ENCODE measurements around the gene ACSBG1.

ACSBG1 gene

DNA sequence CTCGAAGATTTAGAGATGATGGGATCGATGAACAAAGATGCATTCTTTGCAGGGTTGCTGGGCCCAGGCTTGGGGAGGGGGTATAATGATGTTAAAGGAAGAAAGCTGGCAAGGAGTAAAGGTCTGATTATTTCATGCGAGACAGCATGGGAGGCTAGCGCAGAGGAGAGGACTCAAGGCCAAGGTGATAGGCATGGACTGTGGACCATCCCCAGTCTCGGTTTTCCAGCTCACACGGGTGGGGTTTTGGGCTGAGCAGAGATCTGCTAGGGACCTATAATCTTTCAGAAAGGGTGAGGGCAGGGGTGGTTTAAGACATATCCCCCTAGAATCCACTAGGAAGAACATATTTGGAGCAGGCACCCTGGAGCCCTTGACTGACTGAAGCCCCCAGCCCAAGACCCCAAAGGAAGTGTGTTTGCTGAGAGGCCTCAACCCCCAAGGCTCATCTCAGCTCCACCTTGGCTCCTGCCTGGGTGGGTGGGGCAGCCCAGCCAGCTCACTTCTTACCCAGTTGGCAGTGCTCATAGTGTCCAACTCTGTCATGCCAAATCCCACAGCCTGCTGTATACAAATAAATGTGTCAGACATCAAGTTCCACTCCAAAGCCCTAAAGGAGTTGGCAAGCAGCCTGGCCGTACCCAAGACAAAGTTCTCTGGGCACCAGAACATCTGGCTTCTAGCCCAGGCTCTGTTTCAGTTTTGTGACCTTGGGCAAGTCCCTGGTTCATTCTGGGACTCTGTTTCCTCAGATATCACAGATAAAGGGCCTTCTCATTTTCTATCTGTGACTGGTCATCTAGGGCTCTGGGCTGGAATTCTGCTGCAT lies 17.9 kb downstream of the ACSBG1 start:
- peak; percentile 41 to 91 for DNase-seq

DNA sequence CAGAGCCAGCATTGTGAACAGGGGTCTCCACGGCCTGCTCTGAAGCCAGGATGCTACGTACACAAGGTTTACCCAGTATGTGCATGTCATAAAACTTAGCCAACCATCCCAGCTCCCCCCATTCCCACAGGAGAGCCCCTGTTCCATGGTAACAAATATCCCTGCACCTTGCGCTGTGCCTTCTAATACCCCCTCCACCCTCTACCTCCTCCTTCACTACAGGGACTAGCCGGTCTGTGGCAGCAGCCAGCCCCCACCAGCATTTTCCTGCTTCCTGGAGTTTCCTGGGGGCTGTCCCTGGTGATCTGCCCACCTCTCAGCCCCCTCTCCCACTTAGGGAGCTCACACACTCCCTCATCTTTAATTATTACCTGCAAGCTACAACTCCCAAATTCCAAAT lies 20.4 kb downstream of the ACSBG1 start:
- no peak for DNase-seq

DNA sequence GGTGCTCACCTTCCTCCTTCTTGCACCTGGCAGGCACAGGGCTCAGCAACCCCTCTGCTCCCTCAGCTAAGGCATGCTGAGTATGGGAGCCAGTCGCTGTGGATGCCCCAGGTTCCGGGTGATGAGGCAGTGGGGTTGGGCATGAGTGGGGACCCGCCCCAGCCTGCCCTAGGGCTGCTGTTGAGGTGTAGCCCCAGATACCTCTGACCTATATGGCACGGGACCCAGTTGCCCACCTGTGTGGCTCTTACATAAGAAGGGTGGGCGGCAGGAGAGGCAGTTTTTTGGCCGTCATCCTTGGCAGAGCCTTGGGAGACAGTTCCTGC lies 21.0 kb downstream of the ACSBG1 start:
- no peak for DNase-seq

DNA sequence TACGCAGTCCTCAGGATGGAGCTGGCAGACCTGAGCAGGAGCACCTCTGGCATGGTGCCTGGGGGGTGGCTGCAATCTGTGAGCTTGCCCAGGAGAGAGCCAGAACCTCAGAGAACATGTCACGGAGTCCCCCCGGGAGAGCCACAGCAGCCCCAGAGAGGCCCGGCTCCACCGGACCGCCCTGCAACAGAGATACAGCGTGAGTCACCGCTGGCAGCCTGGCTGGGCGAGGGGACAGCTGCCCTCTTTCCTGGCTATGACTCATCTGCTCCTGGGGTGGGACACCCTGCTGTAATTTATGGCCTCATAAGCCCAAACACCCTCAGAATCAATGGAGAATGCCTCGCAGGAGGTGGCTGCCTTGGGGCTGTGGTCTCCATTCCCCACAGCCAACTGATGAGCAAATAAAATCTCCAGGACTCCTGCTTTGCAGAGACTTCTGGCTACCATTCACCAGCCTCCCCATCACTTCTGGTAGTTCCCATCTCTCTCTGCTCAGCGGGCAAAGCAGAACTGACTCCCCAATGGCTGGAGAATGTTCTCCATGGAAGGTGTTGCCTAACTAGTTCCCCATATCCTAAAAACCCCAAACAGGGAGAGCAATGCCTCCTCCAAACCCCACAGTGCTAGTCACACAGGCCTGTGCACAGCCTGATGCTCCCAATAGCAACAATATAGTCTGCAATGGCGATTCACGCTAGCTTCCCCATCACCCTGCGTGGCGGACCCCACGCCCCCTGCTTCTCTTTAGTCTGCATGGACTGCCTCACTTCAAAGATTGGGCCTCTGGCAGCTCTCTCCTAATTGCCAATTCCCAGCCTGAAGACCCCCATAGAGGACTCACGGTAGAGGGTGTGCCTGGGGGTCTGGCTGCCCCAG lies 21.6 kb downstream of the ACSBG1 start:
- peak in 1 of 2 experiments; percentile 70 for DNase-seq

DNA sequence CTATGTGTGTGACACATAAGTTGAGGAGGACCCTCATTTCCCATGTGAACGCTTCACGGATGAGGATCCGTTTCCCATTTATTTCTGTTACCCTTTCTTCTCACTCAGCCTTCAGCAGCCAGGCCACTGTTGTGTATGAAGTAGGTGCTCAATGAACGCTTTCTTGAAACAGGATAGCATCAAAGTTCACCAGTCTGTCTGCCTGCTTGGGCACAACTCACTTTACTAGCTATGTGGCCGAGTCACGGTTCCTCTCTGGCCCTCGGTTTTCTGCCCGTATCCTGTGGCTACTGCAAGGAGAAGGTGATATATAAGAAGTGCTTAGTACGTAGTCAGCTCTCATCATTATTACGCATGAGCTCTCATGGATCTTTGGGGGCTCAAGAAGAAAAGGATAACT lies 22.4 kb downstream of the ACSBG1 start:
- no peak for DNase-seq

DNA sequence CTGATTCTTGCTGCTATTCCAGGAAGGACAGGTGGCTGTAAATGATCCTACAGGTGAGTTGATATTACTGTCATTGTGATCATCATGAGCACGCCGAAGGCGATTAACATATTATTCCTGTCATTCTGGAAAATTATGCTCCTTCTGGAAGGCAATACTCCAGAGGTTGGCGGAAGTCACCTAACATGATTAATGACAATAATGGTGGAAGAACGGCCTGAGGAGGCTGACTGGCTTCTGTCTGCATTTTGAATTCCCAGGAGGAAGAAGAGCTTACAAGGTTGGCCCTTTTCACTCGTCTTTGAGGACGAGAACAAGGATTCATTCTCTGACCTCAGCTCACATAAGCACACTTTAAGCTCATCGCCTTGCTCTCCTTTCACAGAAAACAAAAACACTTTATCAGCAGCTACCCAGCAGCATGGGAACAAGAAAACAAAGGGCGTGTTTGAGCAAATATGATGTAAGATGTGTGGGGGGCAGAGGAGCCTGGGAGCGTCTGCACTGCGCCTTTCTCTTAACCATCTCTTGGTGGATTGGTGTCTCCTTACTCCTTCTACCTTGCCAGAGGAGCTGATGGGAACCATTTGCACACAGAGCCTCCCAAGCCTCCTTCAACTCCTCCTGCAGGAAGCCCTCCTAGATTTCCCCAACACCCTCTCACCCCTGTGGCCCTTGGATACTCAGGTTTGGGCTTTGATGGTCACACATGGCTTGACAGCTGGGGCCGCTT lies 23.0 kb downstream of the ACSBG1 start:
- DNase-seq, result no peak

DNA sequence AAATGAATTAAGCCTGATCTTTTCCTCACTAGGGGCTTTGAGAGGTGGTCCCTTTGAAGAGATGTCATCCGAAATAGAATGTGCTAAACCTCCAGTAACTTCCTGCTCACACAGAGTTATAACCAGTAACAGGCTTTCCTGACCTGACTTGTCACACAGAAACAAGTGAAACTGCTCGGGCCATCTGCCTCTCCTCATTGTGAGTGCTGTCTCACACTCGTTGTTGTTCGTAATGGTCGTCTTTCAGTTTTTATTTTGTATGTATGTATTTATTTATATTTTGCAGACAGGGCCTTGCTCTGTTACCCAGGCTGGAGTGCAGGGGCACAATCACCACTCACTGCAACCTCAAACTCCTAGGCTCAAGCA lies 24.0 kb downstream of the ACSBG1 start:
- no peak for DNase-seq

DNA sequence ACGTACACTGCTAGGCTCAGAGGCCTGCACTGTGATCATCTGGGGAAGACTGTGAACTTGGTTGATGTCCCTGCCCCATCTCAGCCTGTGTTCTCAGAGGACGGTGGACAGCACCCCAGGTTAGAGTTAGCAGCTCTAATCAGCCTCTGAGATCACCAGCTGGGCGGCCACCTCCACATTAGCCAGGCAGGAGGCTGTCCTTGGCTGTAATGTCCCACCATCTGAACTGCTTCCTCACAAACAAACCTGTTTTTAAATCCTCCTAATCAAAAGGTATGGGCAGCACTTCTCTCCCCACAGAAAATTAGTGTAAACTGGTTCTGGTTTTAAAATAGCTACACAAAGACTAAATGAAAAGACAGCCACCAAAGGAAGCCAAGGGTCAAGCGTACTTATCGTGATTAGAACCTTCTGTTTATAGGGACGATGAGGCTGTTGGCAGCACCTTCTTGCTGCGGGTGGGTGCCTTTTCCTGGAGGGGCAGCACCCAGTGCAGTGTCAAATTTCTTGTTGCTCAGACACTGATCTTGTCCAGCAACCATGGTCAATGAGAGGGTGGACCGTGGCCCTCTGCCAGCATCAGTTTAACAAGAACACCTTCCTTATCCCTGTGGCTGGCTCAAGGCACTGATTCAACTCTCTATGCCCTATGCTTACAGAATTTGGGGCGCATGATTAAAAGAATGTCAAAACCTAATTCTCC lies 24.6 kb downstream of the ACSBG1 start:
- no peak for DNase-seq

DNA sequence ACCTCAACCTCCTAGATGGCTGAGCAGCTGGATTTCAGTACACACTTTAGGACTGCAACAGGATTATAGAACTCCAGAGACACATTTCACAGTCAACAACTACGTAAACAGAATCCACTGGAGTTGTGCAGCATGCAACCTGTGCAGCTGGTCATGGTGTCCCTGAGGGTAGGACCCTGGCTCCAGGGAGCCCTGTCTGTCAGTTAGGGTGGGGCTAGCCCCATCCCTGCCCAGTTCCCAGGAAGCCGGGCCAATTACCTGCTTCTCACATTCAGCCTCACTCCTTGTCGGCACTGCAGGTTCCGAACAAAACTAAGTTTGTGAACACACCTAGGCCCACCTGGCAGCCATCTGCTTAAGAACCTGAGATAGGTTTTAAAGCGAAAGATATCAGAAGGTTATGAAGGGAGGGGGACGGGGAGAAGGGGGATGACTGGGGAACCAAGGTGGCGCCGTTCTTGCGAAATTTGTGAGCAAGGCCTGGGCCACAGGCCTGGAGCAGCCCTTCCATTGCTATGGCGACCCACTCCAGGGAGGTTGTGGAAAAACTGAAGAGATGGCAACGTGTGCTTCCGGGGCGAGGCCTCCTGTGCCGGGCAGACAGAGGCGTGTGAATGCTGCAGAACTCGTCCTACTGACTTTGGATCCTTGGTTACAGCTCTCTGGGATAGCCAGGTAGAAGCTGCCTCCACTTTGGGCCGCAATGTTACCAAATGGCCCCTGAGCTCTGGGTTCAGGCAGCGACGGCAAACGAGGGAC lies 25.3 kb downstream of the ACSBG1 start:
- DNase-seq, result no peak

DNA sequence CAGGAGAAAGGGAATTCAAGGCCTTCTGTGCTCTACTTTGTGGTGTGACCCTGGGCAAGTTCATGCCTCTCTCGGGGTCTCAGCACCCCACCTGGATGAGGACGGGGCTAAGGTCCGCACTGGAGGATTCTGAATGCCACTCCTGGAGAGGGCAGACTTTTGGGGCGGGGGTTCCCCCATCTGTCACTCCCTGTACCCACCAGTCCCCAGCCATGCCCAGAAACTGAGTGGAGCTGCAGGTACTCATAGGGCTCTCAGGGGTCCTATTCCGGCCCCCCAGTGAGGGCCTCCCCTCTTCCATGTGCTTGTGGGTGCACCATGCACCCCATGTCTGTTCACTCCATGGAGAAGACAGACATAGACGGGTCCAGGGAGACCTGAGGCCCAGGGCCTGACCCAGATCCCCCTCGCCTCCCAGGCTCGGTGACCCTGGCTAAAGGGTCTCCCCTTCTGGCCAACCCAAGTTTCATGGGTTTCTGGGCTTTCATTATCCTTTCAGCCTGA lies 26.0 kb downstream of the ACSBG1 start:
- no peak for DNase-seq

DNA sequence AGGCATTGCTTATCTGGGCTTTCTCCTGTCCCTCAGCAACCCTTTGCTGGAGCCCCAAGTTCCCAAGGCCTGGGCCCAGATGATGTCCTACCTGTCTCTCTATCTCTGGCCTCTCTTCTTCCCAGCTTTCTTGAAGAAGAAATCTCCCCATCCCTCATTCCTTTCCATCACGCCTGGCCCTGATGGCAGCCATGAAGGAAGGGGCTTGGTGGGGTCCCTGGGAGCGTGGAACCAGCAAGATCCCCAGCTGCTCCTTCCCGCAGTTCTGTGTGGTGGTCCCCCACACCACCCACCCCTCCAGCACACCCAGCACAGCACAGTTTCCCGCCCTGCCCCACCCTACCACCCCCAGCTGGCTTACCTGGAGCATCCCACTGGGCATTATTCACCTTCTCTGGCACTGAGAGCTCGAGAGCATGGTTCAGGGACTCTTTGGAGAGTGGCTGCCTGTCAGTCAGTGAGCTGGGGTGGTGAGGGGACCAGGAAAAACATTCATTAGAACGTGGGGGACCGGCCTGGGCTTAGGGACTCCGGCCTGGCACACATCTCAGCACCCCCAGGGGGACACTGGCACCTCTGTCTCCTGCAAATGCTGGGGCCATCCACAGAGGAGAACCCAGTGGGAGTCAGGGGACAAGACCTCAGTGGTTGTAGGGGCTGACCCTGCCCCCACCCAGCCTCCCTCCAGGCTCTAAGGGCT lies 26.6 kb downstream of the ACSBG1 start:
- no peak for DNase-seq

DNA sequence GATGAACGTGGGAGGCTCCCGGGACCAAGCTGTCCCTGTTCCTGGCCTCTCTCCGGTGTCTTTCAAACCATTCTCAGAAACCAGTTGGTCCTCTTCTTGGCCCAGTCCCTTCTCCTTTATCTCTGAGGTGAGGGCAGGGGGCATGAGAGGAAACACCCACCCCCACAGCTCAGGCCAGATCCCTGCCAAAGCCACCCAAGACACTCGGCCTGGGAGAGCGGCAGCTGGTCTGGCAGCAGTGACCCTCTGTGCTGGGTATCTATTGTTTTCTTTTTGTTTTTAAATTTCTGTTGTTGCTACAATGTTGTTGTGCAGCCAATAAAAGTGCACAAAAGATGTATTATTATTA lies 27.3 kb downstream of the ACSBG1 start:
- DNase-seq, result no peak

DNA sequence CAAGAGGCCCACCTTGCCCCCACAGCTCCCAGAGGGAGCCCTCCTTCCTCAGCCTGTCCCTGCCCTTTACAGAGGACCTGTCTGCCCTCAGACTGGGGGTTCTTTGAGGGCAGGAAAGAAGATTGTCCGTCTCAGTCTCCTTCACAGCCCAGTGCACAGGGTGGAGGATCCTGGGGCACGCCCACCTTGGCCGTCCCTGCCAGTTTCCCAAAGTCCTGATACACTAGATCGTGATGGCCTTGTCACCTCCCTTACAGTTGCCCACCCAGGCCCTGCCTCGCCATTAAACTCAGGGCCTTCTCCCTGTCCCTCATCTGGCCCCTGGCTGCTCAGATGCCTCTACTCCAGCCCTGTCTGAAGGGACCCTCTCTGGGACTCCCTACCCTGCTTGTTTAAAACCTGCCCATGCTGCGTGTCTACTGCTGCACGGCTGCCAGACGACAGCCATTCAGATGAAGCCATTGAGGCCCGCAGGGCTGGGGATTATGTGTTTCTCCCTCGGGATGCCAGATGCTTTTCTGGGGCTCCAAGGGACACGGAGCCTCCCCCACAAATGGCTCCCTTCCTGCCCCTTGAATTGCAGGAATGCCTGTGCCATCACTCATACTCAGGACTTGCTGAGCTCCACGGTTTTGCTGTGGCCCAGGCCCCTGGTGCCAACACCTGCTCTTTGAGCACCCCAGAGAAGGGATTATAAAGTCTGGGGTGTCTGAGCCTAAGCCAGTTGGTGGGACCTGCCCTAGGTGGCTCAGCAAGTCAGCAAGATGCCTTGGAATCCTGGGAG lies 27.8 kb downstream of the ACSBG1 start:
- no peak for DNase-seq

DNA sequence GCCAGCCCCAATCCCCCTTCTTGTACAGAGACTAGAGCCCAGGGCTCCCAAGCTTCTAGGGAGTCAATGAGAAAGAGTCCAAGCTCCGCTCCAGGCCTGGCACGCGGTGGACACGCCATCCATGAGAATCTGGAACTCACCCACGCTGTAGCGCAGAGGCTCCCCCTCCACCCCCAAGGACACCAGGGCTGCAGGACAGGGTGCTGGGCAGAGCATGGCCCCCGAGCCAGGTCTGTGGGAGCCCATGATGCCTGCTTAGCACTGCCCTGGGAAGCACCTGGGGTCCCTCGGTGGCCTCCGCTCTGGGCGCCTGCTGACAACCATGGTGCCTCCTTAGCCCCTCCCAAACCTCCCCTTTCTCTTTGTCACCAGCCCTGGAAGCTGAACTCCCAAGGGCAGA lies 28.5 kb downstream of the ACSBG1 start:
- DNase-seq, result no peak

DNA sequence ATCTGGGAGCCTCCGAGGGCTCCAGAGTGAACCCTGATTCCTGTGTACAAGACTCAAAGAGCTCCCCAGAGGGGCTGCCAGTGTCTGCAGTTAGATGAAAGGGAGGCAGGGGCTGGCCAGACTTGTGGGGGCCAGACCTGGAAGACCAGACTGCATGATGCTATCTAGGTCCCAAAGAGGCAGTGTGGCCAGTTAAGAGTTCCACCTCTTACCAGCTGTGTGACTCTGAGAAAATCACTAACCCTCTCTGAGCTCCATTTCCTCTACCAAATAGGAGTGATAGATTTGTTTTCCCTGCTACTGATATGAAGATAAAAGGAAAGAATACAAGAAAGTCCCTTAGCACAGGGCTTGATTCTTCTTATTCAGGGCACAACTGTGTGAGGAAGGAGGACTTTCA lies 29.0 kb downstream of the ACSBG1 start:
- no peak for DNase-seq

DNA sequence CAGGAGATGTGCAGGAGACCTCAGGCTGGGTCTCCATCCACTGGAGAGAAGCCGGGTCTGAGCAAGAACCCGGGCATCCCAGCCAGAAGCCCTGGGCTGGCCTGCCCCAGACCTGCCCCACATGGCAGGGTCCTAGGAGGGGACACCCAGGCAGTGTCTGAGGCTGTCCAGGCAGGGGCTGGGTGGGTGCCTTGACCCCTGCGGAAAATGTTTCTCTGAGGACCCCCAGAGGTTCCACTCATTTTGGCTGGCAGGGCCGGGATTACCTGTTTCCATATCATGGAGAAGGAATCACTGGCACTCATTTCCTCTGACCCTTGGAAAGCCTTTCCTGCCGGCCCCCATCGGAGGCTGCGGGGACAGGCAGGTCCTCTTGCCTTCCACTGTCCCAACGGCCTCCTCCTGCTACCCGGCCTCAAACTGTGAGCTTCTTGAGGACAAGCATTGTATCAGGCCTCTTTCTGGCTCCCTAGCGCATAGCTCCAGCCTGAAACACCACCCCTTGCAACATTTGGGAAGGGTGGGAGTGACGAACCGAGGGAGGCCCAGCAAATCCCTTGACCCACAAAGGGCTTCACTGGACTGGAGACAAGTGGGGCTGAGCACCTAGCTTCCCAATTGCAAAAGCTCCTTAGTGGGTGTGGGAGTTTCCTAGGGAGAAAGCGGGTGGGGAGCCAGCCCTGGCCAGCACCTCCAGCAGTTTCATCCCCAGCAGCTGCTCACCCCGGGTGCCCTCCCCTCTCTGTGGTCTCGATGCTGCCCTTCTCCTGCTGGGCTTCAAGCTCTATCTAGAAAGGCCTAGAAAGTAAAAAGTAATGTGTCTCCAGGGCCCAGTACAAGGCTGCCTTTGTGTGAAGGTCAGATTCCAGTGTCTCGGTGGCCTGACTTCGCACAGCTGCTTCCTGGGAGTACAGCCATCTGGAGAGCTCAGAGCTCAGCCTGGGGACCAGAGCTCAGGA lies 29.7 kb downstream of the ACSBG1 start:
- DNase-seq, result no peak

DNA sequence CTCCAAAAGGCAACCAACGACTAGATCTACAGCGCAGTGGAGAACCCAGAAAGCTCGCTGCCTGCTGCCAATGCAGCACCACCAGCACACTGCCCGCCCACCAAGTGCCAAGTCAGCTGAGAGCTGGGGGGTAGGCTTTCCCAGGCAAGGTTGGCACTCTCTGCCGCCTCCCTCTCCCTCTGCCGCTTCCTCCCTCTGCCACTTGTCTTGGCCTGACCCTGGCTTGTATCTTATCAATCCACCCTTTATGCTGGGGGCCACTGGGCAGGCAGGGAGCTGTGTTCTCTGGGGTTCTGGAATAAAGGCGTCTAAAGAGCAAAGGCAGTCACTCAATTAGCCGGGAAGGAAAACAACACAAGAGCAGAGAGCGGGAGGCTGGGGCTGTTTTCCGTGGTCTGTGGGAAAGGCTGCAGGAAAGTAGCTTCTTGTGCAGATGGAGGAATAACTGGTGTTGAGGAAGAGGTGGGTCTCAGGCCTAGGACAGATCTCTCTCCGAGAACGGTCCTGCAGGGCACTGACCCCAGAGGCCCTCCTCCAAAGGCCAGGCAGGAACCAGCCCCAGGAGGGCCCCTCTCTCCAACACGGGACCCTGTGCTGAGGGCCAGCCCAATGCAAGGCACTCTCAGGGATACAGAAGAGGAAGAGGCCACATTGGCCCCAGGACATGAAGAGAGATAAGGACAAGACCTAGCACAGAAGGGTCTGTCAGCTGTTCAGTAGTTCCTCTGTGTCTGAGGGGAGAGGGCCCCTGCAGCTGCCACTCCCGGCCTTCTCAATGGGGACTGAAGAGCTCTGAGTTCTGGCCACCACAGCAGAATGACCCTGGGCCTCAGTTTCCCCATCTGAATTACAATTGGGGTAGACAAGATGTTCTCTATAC lies 30.8 kb downstream of the ACSBG1 start:
- no peak for DNase-seq
